Pons (tissue), 1 donor: ENCODE data around the gene IL15RA.
"Not testable (repeated sequence)": the region's sequence is repeated elsewhere in the genome, so short reads cannot be mapped to it uniquely, and the experiment has no call there.

Experiments
- DNase-seq: peaks from one replicate; pipeline ENCODE4 v3.0.0-alpha.2; 2016; ENCODE audit warnings: low spot score

IL15RA gene

GRCh38 chr10:5970066-5970465 lies 7.3 kb downstream of the IL15RA start:
- DNase-seq, result no peak

GRCh38 chr10:5968681-5969453 lies 8.5 kb downstream of the IL15RA start:
- DNase-seq, result no peak

GRCh38 chr10:5968037-5968680 lies 9.2 kb downstream of the IL15RA start:
- no peak for DNase-seq

GRCh38 chr10:5965266-5965665 lies 12.1 kb downstream of the IL15RA start:
- no peak for DNase-seq

GRCh38 chr10:5964736-5965135 lies 12.6 kb downstream of the IL15RA start:
- no peak for DNase-seq

GRCh38 chr10:5963591-5963990 lies 13.8 kb downstream of the IL15RA start:
- no peak for DNase-seq

- no peak for DNase-seq
Observed at GRCh38 chr10:5963071-5963470, 14.3 kb downstream of the IL15RA start.

- DNase-seq, result not testable (repeated sequence)
Observed at GRCh38 chr10:5962358-5962940, 14.9 kb downstream of the IL15RA start.

- DNase-seq, result no peak
Observed at GRCh38 chr10:5961405-5962100, 15.8 kb downstream of the IL15RA start.

- DNase-seq, result not testable (repeated sequence)
Observed at GRCh38 chr10:5960973-5961275, 16.4 kb downstream of the IL15RA start.

GRCh38 chr10:5960070-5960972 lies 17.0 kb downstream of the IL15RA start:
- DNase-seq, result no peak

GRCh38 chr10:5959581-5960069 lies 17.7 kb downstream of the IL15RA start:
- no peak for DNase-seq

- DNase-seq, result no peak
Observed at GRCh38 chr10:5959142-5959541, 18.2 kb downstream of the IL15RA start.

GRCh38 chr10:5958675-5959074 lies 18.7 kb downstream of the IL15RA start:
- no peak for DNase-seq

GRCh38 chr10:5958077-5958476 lies 19.3 kb downstream of the IL15RA start:
- no peak for DNase-seq

- no peak for DNase-seq
Observed at GRCh38 chr10:5956146-5956936, 21.0 kb downstream of the IL15RA start.

GRCh38 chr10:5953676-5954075 lies 23.7 kb downstream of the IL15RA start:
- DNase-seq, result no peak

- DNase-seq, result no peak
Observed at GRCh38 chr10:5952731-5953385, 24.5 kb downstream of the IL15RA start.

GRCh38 chr10:5951721-5952407 lies 25.5 kb downstream of the IL15RA start:
- DNase-seq, result no peak
